ENCODE measurements around the gene BRWD1.

DNA sequence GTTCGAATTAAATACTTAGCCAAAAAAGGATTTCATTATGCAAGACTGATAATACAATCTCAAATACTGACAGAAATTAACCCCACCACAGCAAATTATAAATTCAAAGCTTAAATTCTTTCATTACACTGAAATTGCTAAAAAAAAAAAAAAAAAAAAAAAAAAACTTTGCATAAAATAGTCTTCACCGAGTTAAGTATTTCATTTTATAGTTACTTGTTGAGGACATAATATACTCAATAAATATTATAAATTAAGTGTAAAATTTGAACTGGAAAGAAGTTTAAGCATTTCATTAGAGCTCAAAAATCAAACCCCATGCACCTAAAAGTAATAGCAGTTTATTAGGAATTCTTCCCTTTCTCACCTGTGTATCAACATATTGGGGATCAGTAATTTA lies 128.3 kb downstream of the BRWD1 start:
- no peak for TF ChIP-seq CTCF (IDR thresholded peaks at IDR 0.05; ENCODE audit: low read depth, low read length, poor library complexity, severe bottlenecking)
- TF ChIP-seq EZH2phosphoT487 (IDR thresholded peaks at IDR 0.05; ENCODE audit: borderline replicate concordance, low read length): no peak
